ENCODE measurements around the gene CERKL. TPM values are rescaled to one million over a fixed set of nuclear protein-coding genes. Genes with fewer than 3 reads are reported as not detected.

Gene CERKL
- total and polyA plus RNA-seq, 12 donors: 0.03 TPM; not detected in 11

GRCh38 chr2:181697126-181697525, 40.2 kb upstream of the CERKL start:
- DNase-seq: no peak
- Histone ChIP-seq H3K36me3 (replicated peaks in 1 of 2) (no peaks in the 10 kb centered on the region), H3K4me3 (no peak overlapping the region), H3K9me3 (replicated peaks in 1 of 3) (no peaks in the 10 kb centered on the region), H3K4me1 (replicated peaks in 1 of 2) (no peaks in the 10 kb centered on the region), H3K27me3 (no peaks in the 10 kb centered on the region), H3K27ac (no peak overlapping the region)
- TF ChIP-seq, protein P1, sequence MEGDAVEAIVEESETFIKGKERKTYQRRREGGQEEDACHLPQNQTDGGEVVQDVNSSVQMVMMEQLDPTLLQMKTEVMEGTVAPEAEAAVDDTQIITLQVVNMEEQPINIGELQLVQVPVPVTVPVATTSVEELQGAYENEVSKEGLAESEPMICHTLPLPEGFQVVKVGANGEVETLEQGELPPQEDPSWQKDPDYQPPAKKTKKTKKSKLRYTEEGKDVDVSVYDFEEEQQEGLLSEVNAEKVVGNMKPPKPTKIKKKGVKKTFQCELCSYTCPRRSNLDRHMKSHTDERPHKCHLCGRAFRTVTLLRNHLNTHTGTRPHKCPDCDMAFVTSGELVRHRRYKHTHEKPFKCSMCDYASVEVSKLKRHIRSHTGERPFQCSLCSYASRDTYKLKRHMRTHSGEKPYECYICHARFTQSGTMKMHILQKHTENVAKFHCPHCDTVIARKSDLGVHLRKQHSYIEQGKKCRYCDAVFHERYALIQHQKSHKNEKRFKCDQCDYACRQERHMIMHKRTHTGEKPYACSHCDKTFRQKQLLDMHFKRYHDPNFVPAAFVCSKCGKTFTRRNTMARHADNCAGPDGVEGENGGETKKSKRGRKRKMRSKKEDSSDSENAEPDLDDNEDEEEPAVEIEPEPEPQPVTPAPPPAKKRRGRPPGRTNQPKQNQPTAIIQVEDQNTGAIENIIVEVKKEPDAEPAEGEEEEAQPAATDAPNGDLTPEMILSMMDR (IDR thresholded peaks at IDR 0.05): no peak
- no peak for TF ChIP-seq POLR2A (IDR thresholded peaks at IDR 0.05)
- intact Hi-C loops (cut with DNase I): no loop called here
- 67 to 83% (median 74%) methylated on average over 6 of the region's 6 CpGs for WGBS, 4 donors

DNA sequence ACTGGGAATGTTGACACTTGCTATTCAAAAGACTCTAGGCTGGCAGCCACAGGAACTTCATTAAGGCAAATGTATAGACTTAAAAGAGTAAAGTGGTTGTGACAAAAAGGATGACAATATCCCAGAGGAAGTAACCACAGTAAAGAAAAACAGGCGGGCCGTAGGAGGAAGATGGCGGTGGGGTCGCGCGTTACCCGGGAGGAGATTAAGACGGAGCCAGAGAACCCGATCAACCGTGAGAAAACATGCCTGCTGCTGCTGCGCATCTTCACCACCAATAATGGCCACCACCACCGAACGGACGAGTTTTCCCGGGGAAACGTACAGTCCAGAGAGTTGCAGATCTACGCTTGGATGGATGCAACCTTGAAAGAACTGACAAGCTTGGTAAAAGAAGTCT, 37.4 kb upstream of the CERKL start:
- Histone ChIP-seq H3K27me3 (peaks cover 2% of the 10 kb centered on the region), H3K4me1 (replicated peaks in 1 of 2) (no peaks in the 10 kb centered on the region), H3K36me3 (replicated peaks in 1 of 2) (no peaks in the 10 kb centered on the region), H3K27ac (no peak overlapping the region), H3K4me3 (no peak overlapping the region), H3K9me3 (replicated peaks in 1 of 3) (no peaks in the 10 kb centered on the region)
- TF ChIP-seq, protein P1 (IDR thresholded peaks at IDR 0.05): no peak
- no peak for TF ChIP-seq POLR2A (IDR thresholded peaks at IDR 0.05)
- intact Hi-C loops (cut with DNase I): no loop called here
- DNase-seq: no peak
- 88 to 92% (median 90%) methylated on average over 17 of the region's 17 CpGs for WGBS, 4 donors

DNA sequence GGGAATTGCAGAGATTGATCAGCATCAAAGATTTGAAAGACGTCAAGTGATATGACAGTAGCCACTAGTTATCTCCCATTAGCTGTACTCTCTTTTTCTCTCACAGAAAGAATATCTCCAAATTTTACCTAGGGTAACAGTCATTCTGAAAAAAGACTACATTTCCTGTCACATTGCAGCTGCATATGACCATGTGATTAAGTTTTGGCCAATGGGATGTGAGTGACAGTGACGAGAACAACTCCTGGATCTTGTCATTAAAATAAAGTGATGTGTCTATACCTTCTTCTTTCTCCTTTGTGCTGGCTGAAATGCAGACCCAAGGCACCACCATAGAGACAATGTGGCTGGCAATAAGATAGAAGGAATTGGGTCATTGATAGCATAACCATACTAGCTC, 34.0 kb upstream of the CERKL start:
- 73 to 83% (median 78%) methylated on average over 2 of the region's 2 CpGs for WGBS, 4 donors
- intact Hi-C loops (cut with DNase I): no loop called here

GRCh38 chr2:181686576-181687185, 29.8 kb upstream of the CERKL start:
- Histone ChIP-seq H3K27ac (no peak overlapping the region), H3K27me3 (peaks cover 56% of the 10 kb centered on the region), H3K4me3 (no peak overlapping the region), H3K4me1 (replicated peaks in 1 of 2) (no peaks in the 10 kb centered on the region), H3K36me3 (replicated peaks in 1 of 2) (no peaks in the 10 kb centered on the region), H3K9me3 (replicated peaks in 1 of 3) (no peaks in the 10 kb centered on the region)
- intact Hi-C loops (cut with DNase I): no loop called here
- 40 to 65% (median 48%) methylated on average over 6 of the region's 6 CpGs for WGBS, 4 donors
- no peak for DNase-seq
- TF ChIP-seq, protein P1 (IDR thresholded peaks at IDR 0.05): no peak
- TF ChIP-seq POLR2A (IDR thresholded peaks at IDR 0.05): no peak

More for the DNA sequence above, 34.0 kb upstream of the CERKL start:
- Histone ChIP-seq H3K27ac (no peak overlapping the region), H3K4me3 (no peak overlapping the region), H3K36me3 (replicated peaks in 1 of 2) (no peaks in the 10 kb centered on the region), H3K4me1 (replicated peaks in 1 of 2) (no peaks in the 10 kb centered on the region), H3K27me3 (peaks cover 21% of the 10 kb centered on the region), H3K9me3 (replicated peaks in 1 of 3) (no peaks in the 10 kb centered on the region)
- DNase-seq: no peak
- TF ChIP-seq, protein P1 (IDR thresholded peaks at IDR 0.05): no peak
- no peak for TF ChIP-seq POLR2A (IDR thresholded peaks at IDR 0.05)
